ENCODE data around the gene TPST1. TPM values are rescaled to one million over a fixed set of nuclear protein-coding genes. Genes with fewer than 3 reads are reported as not detected.

Gene TPST1
- total and polyA plus RNA-seq, 9 of the 15 experiments (the other 6 are each of a cell fraction or from before 2014, with no cell fraction given), result 0.15 to 2.2 (median 0.53) TPM

DNA sequence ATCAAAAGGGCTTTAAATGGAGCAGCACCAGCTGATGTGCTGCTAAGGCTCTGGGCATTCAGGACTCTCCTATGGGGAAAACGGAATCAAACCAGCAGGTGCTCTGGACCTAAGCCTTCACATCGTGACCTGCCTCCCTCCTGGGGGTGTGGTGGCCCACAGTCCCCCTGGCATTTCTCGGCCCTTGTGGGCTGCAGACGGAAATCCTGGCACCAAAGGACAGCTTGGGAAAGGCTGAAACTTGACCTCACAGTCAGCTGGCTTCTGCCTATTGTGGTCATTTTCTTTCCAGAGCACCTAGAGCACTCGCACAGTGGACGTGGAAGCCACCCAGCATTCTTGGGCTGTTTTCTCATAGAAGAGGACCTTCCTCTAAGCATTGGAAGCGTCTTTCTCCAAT, 74.8 kb downstream of the TPST1 start (continued):
- TF ChIP-seq, protein P1, sequence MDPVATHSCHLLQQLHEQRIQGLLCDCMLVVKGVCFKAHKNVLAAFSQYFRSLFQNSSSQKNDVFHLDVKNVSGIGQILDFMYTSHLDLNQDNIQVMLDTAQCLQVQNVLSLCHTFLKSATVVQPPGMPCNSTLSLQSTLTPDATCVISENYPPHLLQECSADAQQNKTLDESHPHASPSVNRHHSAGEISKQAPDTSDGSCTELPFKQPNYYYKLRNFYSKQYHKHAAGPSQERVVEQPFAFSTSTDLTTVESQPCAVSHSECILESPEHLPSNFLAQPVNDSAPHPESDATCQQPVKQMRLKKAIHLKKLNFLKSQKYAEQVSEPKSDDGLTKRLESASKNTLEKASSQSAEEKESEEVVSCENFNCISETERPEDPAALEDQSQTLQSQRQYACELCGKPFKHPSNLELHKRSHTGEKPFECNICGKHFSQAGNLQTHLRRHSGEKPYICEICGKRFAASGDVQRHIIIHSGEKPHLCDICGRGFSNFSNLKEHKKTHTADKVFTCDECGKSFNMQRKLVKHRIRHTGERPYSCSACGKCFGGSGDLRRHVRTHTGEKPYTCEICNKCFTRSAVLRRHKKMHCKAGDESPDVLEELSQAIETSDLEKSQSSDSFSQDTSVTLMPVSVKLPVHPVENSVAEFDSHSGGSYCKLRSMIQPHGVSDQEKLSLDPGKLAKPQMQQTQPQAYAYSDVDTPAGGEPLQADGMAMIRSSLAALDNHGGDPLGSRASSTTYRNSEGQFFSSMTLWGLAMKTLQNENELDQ (CRISPR knock-in tag; IDR thresholded peaks at IDR 0.05; ENCODE audit: borderline replicate concordance), result no peak
- TF ChIP-seq BMI1 (IDR thresholded peaks at IDR 0.05; ENCODE audit: low read length), result no peak

DNA sequence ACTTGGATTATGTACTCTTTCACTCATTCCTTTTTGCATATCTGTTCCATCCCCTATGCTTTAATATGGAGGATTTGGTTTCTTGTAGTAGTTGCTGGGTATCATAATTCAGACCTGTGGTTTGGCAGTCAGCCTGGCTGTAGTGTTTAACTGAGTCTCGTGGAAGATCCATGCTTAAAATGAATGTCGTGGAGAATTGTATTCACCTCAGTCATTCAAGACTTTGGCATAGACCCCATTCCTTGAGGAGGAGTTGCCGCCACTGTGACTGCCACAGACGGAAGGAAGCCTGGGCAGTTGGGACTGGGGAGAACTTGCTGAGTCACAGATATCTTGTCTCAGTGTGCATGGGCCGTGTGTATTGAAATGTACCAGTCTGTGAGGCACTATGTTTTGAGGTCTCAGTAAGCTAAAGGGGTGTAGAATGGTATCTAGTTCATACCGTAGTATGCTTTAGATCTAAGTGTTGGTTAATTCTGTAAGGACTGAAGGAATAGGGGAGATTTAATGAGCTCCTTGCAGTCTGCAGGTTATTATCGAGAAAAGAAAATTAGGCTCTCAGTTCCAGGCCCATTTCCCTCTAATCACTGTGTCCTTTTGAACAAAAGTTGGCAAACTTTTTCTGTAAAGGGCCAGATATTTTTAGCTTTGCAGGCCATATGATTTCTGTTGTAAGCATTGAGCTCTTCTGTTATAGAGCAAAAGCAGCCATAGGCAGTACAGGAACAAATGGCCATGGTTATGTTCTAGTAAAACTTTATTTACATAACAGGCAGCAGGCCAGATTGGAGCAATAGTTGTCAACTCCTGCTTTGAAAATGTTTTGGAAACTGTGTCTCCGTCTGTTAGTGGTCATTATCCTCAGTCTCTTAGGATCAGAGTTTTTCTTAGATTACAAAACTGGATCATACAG, 76.8 kb downstream of the TPST1 start:
- BruUV-seq (replicated peaks), result no TSS peak
- TF ChIP-seq ZNF79 (CRISPR knock-in tag; IDR thresholded peaks at IDR 0.05; ENCODE audit: low read depth), result peak; percentile 33; the same call in 1 of the 2 replicates
- TF ChIP-seq, protein P2, sequence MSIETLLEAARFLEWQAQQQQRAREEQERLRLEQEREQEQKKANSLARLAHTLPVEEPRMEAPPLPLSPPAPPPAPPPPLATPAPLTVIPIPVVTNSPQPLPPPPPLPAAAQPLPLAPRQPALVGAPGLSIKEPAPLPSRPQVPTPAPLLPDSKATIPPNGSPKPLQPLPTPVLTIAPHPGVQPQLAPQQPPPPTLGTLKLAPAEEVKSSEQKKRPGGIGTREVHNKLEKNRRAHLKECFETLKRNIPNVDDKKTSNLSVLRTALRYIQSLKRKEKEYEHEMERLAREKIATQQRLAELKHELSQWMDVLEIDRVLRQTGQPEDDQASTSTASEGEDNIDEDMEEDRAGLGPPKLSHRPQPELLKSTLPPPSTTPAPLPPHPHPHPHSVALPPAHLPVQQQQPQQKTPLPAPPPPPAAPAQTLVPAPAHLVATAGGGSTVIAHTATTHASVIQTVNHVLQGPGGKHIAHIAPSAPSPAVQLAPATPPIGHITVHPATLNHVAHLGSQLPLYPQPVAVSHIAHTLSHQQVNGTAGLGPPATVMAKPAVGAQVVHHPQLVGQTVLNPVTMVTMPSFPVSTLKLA (conservative IDR thresholded peaks at IDR 0.05), result peak; percentile 12 to 40; a peak in 1 of 4 replicates

More for the DNA sequence above, 76.8 kb downstream of the TPST1 start:
- H3K9me3 ChIP-seq (replicated peaks; ENCODE audit: control insufficient read depth, insufficient read depth, low read depth, low read length), result no peaks in the 10 kb centered on the region
- in situ Hi-C loops (cut with MboI) (no loop called here), intact Hi-C loops (cut with micrococcal nuclease) (no loop called here)
- no peaks in the 10 kb centered on the region for H3K9me1 ChIP-seq (ENCODE audit: control insufficient read depth, insufficient read depth, low read length)
- peak overlapping the region; percentile 97 for H2AFZ ChIP-seq (ENCODE audit: low read depth, low read length)
- peak; percentile 25 to 65 (median 44) for DNase-seq (ENCODE audit: extremely low read depth in 1 of 4, low spot score in 3 of 4)
- H3K27ac ChIP-seq (ENCODE audit: extremely low read depth, low read depth, low read length), result peak overlapping the region; percentile 45; the same call in 2 of the 3 replicates
- no peaks in the 10 kb centered on the region for H3K36me3 ChIP-seq (ENCODE audit: control insufficient read depth, insufficient read depth, low read length)
- FAIRE-seq, result peak; percentile 79
- H3K79me2 ChIP-seq (ENCODE audit: control insufficient read depth, insufficient read depth, low read length), result no peaks in the 10 kb centered on the region
- WGBS (ENCODE audit: insufficient coverage, low coverage, missing lambda C conversion rate), result 17% methylated on average over 8 of the region's 8 CpGs
- CTCF ChIA-PET (ENCODE audit: low intra/inter-chr PET ratio), result no interaction called here
- peaks cover 0 to 13% of the 10 kb centered on the region in 2 experiments; a peak in 3 of 5 replicates for H3K4me1 ChIP-seq (replicated peaks in 1 of 2; ENCODE audit: control insufficient read depth in 2 of 2, insufficient read depth in 2 of 2, low read length in 2 of 2)
- no peaks in the 10 kb centered on the region for H4K20me1 ChIP-seq (replicated peaks; ENCODE audit: control insufficient read depth, insufficient read depth, low read length)
- ATAC-seq, result peak; percentile 95
- POLR2A ChIA-PET, result interaction anchor here (1.1 kb wide), 1 partner anchor 68 kb away, joined by 3 read pairs; no protein-coding TSS in a partner anchor
- no peak overlapping the region for H3K9ac ChIP-seq (ENCODE audit: insufficient read depth in 1 of 2, low read depth in 2 of 2, low read length in 2 of 2)
- no peak overlapping the region for H3K4me3 ChIP-seq
- H3K4me2 ChIP-seq (ENCODE audit: insufficient read depth, low read length), result peak overlapping the region; percentile 38
- H3K27me3 ChIP-seq (ENCODE audit: control insufficient read depth in 2 of 2, insufficient read depth in 2 of 2, low read length in 2 of 2), result no peaks in the 10 kb centered on the region

All from K562 (cell line).